Mucosa of rectum (tissue), 2 donors: Measurements from ENCODE around the gene RARG.

Experiments
- H3K27ac ChIP-seq, 2 donors: one replicate each; pipeline ENCODE4 v1.7.0; 2013; ENCODE audit warnings: inconsistent platforms in 2 of 2, low read depth in 2 of 2, low read length in 2 of 2
- H3K27me3 ChIP-seq, 2 donors: one replicate each; pipeline ENCODE4 v1.7.0; 2013; ENCODE audit warnings: low read length in 2 of 2; ENCODE audit not compliant: control insufficient read depth in 2 of 2, insufficient read depth in 2 of 2
- H3K36me3 ChIP-seq, 2 donors: one replicate each; pipeline ENCODE4 v1.7.0; 2013; ENCODE audit warnings: low read length in 2 of 2; ENCODE audit not compliant: control insufficient read depth in 2 of 2, insufficient read depth in 2 of 2
- H3K4me1 ChIP-seq, 2 donors: one replicate each; pipeline ENCODE4 v1.7.0; 2013; ENCODE audit warnings: low read length in 2 of 2, mild to moderate bottlenecking in 1 of 2; ENCODE audit not compliant: control insufficient read depth in 2 of 2, insufficient read depth in 2 of 2
- H3K4me3 ChIP-seq, 2 donors: one replicate each; pipeline ENCODE4 v1.7.0; 2013; ENCODE audit warnings: low read length in 2 of 2
- H3K9ac ChIP-seq, 2 donors: one replicate each; pipeline ENCODE4 v1.7.0; 2013; ENCODE audit warnings: low read length in 2 of 2, low read depth in 1 of 2, mild to moderate bottlenecking in 1 of 2
- H3K9me3 ChIP-seq, 2 donors: one replicate each; pipeline ENCODE4 v1.7.0; 2013; ENCODE audit warnings: low read length in 2 of 2; ENCODE audit not compliant: control insufficient read depth in 2 of 2
- donor health status: healthy.
- donor health status: Normal muscosa, but diverticular disease.

The RARG gene

GRCh38 chr12:53231921-53232645, at the start of gene RARG:
RARG (minus strand) TSS chr12:53232209; CDS start chr12:53227545, 4,664 bp downstream.
- H3K4me3 ChIP-seq, result peak within 1 kb of the TSS; percentile 69 to 72
- no peaks in the 10 kb centered on the region for H3K9me3 ChIP-seq
- peaks cover 29 to 38% of the 10 kb centered on the region in 2 donors for H3K4me1 ChIP-seq
- H3K36me3 ChIP-seq, result peaks cover 0 to 4% of the 10 kb centered on the region in 2 donors
- H3K27me3 ChIP-seq, result no peaks in the 10 kb centered on the region
- peak within 1 kb of the TSS; percentile 65 to 72 for H3K9ac ChIP-seq
- H3K27ac ChIP-seq, result peak within 1 kb of the TSS; percentile 82 to 85

GRCh38 chr12:53279888-53280498, 48.0 kb upstream of the RARG start:
- H3K4me3 ChIP-seq, result no peak overlapping the region

GRCh38 chr12:53279283-53279869, 47.4 kb upstream of the RARG start:
- H3K4me3 ChIP-seq, result no peak overlapping the region
- peaks cover 5 to 8% of the 10 kb centered on the region in 2 donors for H3K36me3 ChIP-seq
- H3K27ac ChIP-seq, result no peak overlapping the region

More at GRCh38 chr12:53279888-53280498, 48.0 kb upstream of the RARG start:
- Histone ChIP-seq H3K9ac (no peak overlapping the region), H3K4me1 (no peaks in the 10 kb centered on the region), H3K27me3 (no peaks in the 10 kb centered on the region), H3K27ac (no peak overlapping the region), H3K36me3 (peaks cover 5 to 10% of the 10 kb centered on the region in 2 donors), H3K9me3 (no peaks in the 10 kb centered on the region)

GRCh38 chr12:53277981-53278380, 46.0 kb upstream of the RARG start:
- Histone ChIP-seq H3K36me3 (peaks cover 5 to 8% of the 10 kb centered on the region in 2 donors), H3K4me1 (no peaks in the 10 kb centered on the region), H3K9ac (no peak overlapping the region), H3K4me3 (no peak overlapping the region), H3K27me3 (no peaks in the 10 kb centered on the region), H3K9me3 (no peaks in the 10 kb centered on the region), H3K27ac (no peak overlapping the region)

More at GRCh38 chr12:53279283-53279869, 47.4 kb upstream of the RARG start:
- Histone ChIP-seq H3K4me1 (no peaks in the 10 kb centered on the region), H3K9ac (no peak overlapping the region), H3K9me3 (no peaks in the 10 kb centered on the region), H3K27me3 (no peaks in the 10 kb centered on the region)

DNA sequence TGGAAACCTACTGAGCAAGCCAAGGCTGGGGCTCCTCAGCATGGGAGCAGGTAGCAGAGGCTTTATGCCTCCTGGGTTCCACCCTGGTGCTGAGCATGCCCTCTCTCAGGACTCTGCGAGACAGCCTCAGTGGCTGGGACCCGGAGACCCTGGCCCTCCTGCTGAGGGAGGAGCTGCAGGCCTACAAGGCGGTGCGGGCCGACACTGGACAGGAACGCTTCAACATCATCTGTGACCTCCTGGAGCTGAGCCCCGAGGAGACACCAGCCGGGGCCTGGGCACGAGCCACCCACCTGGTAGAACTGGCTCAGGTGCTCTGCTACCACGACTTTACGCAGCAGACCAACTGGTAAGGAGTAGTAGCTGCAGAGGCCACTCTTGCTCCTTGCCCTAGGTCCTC, 44.5 kb upstream of the RARG start:
- H3K4me3 ChIP-seq, result no peak overlapping the region
- no peak overlapping the region for H3K27ac ChIP-seq
- no peaks in the 10 kb centered on the region for H3K27me3 ChIP-seq
- peaks cover 4% of the 10 kb centered on the region in 2 donors for H3K36me3 ChIP-seq
- no peak overlapping the region for H3K9ac ChIP-seq
- H3K4me1 ChIP-seq, result no peaks in the 10 kb centered on the region
- H3K9me3 ChIP-seq, result no peaks in the 10 kb centered on the region

DNA sequence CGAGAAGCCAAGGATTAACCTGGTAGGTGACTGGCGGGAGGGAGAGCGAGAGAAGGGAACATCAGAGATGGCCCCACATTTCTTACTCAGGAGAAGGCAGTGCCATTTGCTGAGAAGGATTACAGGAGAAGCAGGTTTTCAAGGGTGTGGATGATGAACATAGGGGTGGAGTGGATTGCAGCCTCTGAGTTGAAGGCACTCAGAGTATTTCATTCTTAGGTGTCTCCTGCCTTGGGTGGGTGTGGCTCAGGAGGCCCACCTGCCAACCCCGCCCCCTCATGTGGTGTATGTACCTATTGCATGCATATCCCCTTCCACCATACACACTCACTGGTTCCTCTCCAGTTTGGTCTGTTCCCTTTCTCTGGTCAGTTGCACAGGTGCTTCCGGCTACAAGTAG, 42.4 kb upstream of the RARG start:
- H3K27me3 ChIP-seq, result no peaks in the 10 kb centered on the region

GRCh38 chr12:53268630-53269562, 36.9 kb upstream of the RARG start:
- H3K9me3 ChIP-seq, result no peaks in the 10 kb centered on the region
- H3K27me3 ChIP-seq, result no peaks in the 10 kb centered on the region
- no peak overlapping the region for H3K27ac ChIP-seq
- no peaks in the 10 kb centered on the region for H3K36me3 ChIP-seq
- H3K4me1 ChIP-seq, result peaks cover 5 to 6% of the 10 kb centered on the region in 2 donors
- peak overlapping the region; percentile 68 to 72 for H3K9ac ChIP-seq
- H3K4me3 ChIP-seq, result peak overlapping the region; percentile 86 to 89

More for the DNA sequence above, 42.4 kb upstream of the RARG start:
- Histone ChIP-seq H3K4me1 (no peaks in the 10 kb centered on the region), H3K27ac (no peak overlapping the region), H3K9ac (no peak overlapping the region), H3K36me3 (peaks cover 3% of the 10 kb centered on the region in 2 donors), H3K9me3 (no peaks in the 10 kb centered on the region), H3K4me3 (no peak overlapping the region)

GRCh38 chr12:53267999-53268629, 36.1 kb upstream of the RARG start, which contains the start of gene ESPL1:
ESPL1 (plus strand) TSS chr12:53268299; CDS start chr12:53268767, 468 bp downstream.
- H3K4me1 ChIP-seq, result peaks cover 5 to 6% of the 10 kb centered on the region in 2 donors
- peak within 1 kb of the TSS; percentile 86 to 89 for H3K4me3 ChIP-seq
- no peaks in the 10 kb centered on the region for H3K27me3 ChIP-seq
- H3K9me3 ChIP-seq, result no peaks in the 10 kb centered on the region
- H3K27ac ChIP-seq, result peak within 1 kb of the TSS in 1 of 2 donors; percentile 43
- H3K9ac ChIP-seq, result peak within 1 kb of the TSS; percentile 68 to 72
- no peaks in the 10 kb centered on the region for H3K36me3 ChIP-seq

DNA sequence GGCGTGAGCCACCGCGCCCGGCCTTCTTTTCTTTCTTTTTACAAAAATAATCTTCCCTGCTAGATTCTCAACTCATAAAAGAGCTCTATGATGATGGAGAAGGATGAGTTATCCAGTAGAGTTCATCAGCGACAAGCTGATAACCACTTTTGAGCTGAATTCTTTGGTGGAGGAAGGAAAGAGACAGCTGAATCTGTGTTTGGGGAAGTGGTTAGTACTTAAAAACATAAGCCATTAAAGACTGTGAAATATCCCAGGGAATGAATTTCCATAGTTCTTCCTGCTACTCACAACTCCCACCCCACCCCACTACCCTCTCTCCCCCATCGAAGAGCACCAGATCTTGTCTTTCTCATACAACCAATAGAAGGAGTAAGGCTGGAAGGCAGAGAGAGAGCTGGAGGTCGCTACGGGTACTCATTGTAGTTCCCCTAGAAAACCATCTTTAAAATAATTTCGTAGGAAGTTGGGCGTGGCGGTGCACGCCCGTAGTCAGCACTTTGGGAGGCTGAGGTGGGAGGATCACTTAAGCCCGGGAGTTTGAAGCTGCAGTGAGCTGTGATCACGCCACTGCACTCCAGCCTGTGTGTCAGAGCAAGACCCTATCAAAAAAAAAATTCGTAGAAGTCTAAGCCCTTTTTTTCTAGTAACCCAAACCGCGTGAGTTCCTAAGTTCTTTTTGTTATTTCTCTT, 35.4 kb upstream of the RARG start:
- Histone ChIP-seq H3K4me3 (peak overlapping the region; percentile 86 to 89), H3K4me1 (peaks cover 5 to 6% of the 10 kb centered on the region in 2 donors), H3K9me3 (no peaks in the 10 kb centered on the region), H3K36me3 (no peaks in the 10 kb centered on the region), H3K27me3 (no peaks in the 10 kb centered on the region), H3K27ac (peak overlapping the region in 1 of 2 donors; percentile 43), H3K9ac (peak overlapping the region; percentile 68 to 72)
